SKM-1 treated with dmso at 0.1 percent for 144 hours (cell line): ENCODE results near the gene SERINC1.
A peak's percentile ranks its signal among the peaks of the same experiment; 100 is the strongest.
"Not testable (repeated sequence)": the region's sequence is repeated elsewhere in the genome, so short reads cannot be mapped to it uniquely, and the experiment has no call there.

Experiments
- DNase-seq: peaks from one replicate; lab custom pipeline; 2025; ENCODE audit not compliant: unreplicated experiment; lab: John Stamatoyannopoulos, UW

Gene SERINC1

GRCh38 chr6:122471107-122472021, at the start of gene SERINC1:
Gene SERINC1 (minus strand): TSS chr6:122471807. CDS start chr6:122471737, 70 bp downstream.
- peak; percentile 93 for DNase-seq

GRCh38 chr6:122511193-122511924, 39.8 kb upstream of the SERINC1 start:
- DNase-seq = no peak

GRCh38 chr6:122505170-122505569, 33.6 kb upstream of the SERINC1 start:
- DNase-seq = not testable (repeated sequence)

GRCh38 chr6:122501475-122501874, 29.9 kb upstream of the SERINC1 start:
- no peak for DNase-seq

- no peak for DNase-seq
Observed at GRCh38 chr6:122495612-122496011, 24.0 kb upstream of the SERINC1 start.

GRCh38 chr6:122494665-122495272, 23.2 kb upstream of the SERINC1 start:
- no peak for DNase-seq

- DNase-seq = peak; percentile 53
Observed at GRCh38 chr6:122491919-122492555, 20.4 kb upstream of the SERINC1 start.

GRCh38 chr6:122490607-122491006, 19.0 kb upstream of the SERINC1 start:
- no peak for DNase-seq

- DNase-seq = peak; percentile 43
Observed at GRCh38 chr6:122484760-122485159, 13.2 kb upstream of the SERINC1 start.

GRCh38 chr6:122482750-122483080, 11.1 kb upstream of the SERINC1 start:
- DNase-seq = no peak

- no peak for DNase-seq
Observed at GRCh38 chr6:122476131-122476530, 4.5 kb upstream of the SERINC1 start.

- peak; percentile 84 for DNase-seq
Observed at GRCh38 chr6:122472022-122472340, 374 bp upstream of the SERINC1 start.

GRCh38 chr6:122461885-122462284, 9.7 kb downstream of the SERINC1 start:
- no peak for DNase-seq

- not testable (repeated sequence) for DNase-seq
Observed at GRCh38 chr6:122459865-122460416, 11.7 kb downstream of the SERINC1 start.

- DNase-seq = no peak
Observed at GRCh38 chr6:122459240-122459639, 12.4 kb downstream of the SERINC1 start.

- DNase-seq = no peak
Observed at GRCh38 chr6:122458087-122458486, 13.5 kb downstream of the SERINC1 start.

- not testable (repeated sequence) for DNase-seq
Observed at GRCh38 chr6:122455116-122455515, 16.5 kb downstream of the SERINC1 start.

- no peak for DNase-seq
Observed at GRCh38 chr6:122454673-122455072, 16.9 kb downstream of the SERINC1 start.

GRCh38 chr6:122452509-122452908, 19.1 kb downstream of the SERINC1 start:
- DNase-seq = no peak

GRCh38 chr6:122449069-122449468, 22.5 kb downstream of the SERINC1 start:
- no peak for DNase-seq

GRCh38 chr6:122445274-122445673, 26.3 kb downstream of the SERINC1 start:
- no peak for DNase-seq
